Nephron (organoid): ENCODE results near the gene CD300E.
"Not testable (repeated sequence)": the region's sequence is repeated elsewhere in the genome, so short reads cannot be mapped to it uniquely, and the experiment has no call there.

Experiments used
- H3K27ac Mint-ChIP-seq, 3 experiments: 2 replicates each; pipeline ENCODE4 v1.8.0; 2020; ENCODE audit warnings: mixed read lengths in 3 of 3, mild to moderate bottlenecking in 2 of 3, moderate library complexity in 1 of 3
- H3K27me3 Mint-ChIP-seq: 2 replicates; pipeline ENCODE4 v1.8.0; 2021; ENCODE audit warnings: low read depth, mild to moderate bottlenecking, moderate library complexity, mixed read lengths
- H3K36me3 Mint-ChIP-seq: 2 replicates; pipeline ENCODE4 v1.8.0; 2020; ENCODE audit warnings: low read depth, mixed read lengths
- H3K4me1 Mint-ChIP-seq: 2 replicates; pipeline ENCODE4 v1.8.0; 2020; ENCODE audit warnings: mixed read lengths
- H3K4me3 Mint-ChIP-seq, 3 experiments: 2 replicates each; pipeline ENCODE4 v1.8.0; 2020; ENCODE audit warnings: mild to moderate bottlenecking in 3 of 3, mixed read lengths in 3 of 3, moderate library complexity in 2 of 3
- H3K9me3 Mint-ChIP-seq: 2 replicates; pipeline ENCODE4 v1.8.0; 2020; ENCODE audit warnings: mixed read lengths
- CTCF ChIP-seq, 3 experiments: fragments of 200-600 bp; sonication (generic); IDR thresholded peaks; one replicate each; pipeline ENCODE4 v1.5.0; 2021; ENCODE audit warnings: antibody characterized with exemption in 3 of 3; ENCODE audit not compliant: unreplicated experiment in 3 of 3

The CD300E gene

GRCh38 chr17:74639704-74640151 lies 16.2 kb upstream of the CD300E start:
- Mint-ChIP-seq H3K27me3 (peaks cover 16% of the 10 kb centered on the region), H3K4me1 (peaks cover 4% of the 10 kb centered on the region), H3K9me3 (no peaks in the 10 kb centered on the region), H3K36me3 (no peaks in the 10 kb centered on the region), H3K27ac (no peak overlapping the region), H3K4me3 (no peak overlapping the region)
- TF ChIP-seq CTCF (IDR thresholded peaks at IDR 0.05; ENCODE audit: unreplicated experiment in 3 of 3): no peak

- H3K4me3 Mint-ChIP-seq: no peak overlapping the region
- H3K9me3 Mint-ChIP-seq: no peaks in the 10 kb centered on the region
- peaks cover 4% of the 10 kb centered on the region for H3K4me1 Mint-ChIP-seq
- peaks cover 26% of the 10 kb centered on the region for H3K27me3 Mint-ChIP-seq
- no peak overlapping the region for H3K27ac Mint-ChIP-seq
- no peaks in the 10 kb centered on the region for H3K36me3 Mint-ChIP-seq
- TF ChIP-seq CTCF (IDR thresholded peaks at IDR 0.05; ENCODE audit: unreplicated experiment in 3 of 3): no peak
Measured at GRCh38 chr17:74637926-74638325, 14.4 kb upstream of the CD300E start.

GRCh38 chr17:74637265-74637664 lies 13.7 kb upstream of the CD300E start:
- Mint-ChIP-seq H3K27ac (no peak overlapping the region), H3K9me3 (no peaks in the 10 kb centered on the region), H3K4me1 (peaks cover 5% of the 10 kb centered on the region), H3K36me3 (no peaks in the 10 kb centered on the region), H3K4me3 (peak overlapping the region in 1 of 3 experiments; percentile 27), H3K27me3 (peaks cover 32% of the 10 kb centered on the region)
- TF ChIP-seq CTCF (IDR thresholded peaks at IDR 0.05; ENCODE audit: unreplicated experiment in 3 of 3): no peak

GRCh38 chr17:74636541-74637085 lies 13.1 kb upstream of the CD300E start:
- not testable (repeated sequence) for H3K9me3 Mint-ChIP-seq, H3K36me3 Mint-ChIP-seq, H3K4me1 Mint-ChIP-seq, H3K4me3 Mint-ChIP-seq
- Mint-ChIP-seq H3K27ac (peak overlapping the region in 2 of 3 experiments; percentile 16 to 18), H3K27me3 (peaks cover 39% of the 10 kb centered on the region)

- Mint-ChIP-seq H3K4me3 (no peak overlapping the region), H3K9me3 (no peaks in the 10 kb centered on the region), H3K27ac (peak overlapping the region; percentile 49 to 63 (median 53)), H3K36me3 (no peaks in the 10 kb centered on the region), H3K4me1 (peaks cover 9% of the 10 kb centered on the region), H3K27me3 (peaks cover 34% of the 10 kb centered on the region)
- TF ChIP-seq CTCF (IDR thresholded peaks at IDR 0.05; ENCODE audit: unreplicated experiment in 3 of 3): no peak
Measured at GRCh38 chr17:74635418-74635817, 11.9 kb upstream of the CD300E start.

GRCh38 chr17:74633326-74633725 lies 9.8 kb upstream of the CD300E start:
- H3K36me3 Mint-ChIP-seq: no peaks in the 10 kb centered on the region
- no peak for TF ChIP-seq CTCF (IDR thresholded peaks at IDR 0.05; ENCODE audit: unreplicated experiment in 3 of 3)
- H3K4me3 Mint-ChIP-seq: no peak overlapping the region
- H3K9me3 Mint-ChIP-seq: no peaks in the 10 kb centered on the region
- peak overlapping the region in 1 of 3 experiments; percentile 79 for H3K27ac Mint-ChIP-seq
- H3K4me1 Mint-ChIP-seq: peaks cover 9% of the 10 kb centered on the region
- peaks cover 36% of the 10 kb centered on the region for H3K27me3 Mint-ChIP-seq
